ENCODE measurements around the gene SUSD6.
"Not testable (repeated sequence)": the region's sequence is repeated elsewhere in the genome, so short reads cannot be mapped to it uniquely, and the experiment has no call there.

Gene SUSD6

GRCh38 chr14:69625299-69626131, 14.1 kb downstream of the SUSD6 start:
- peak; percentile 61 for DNase-seq

- DNase-seq, result no peak
Observed at GRCh38 chr14:69626132-69626500, 14.7 kb downstream of the SUSD6 start.

- DNase-seq, result no peak
Observed at GRCh38 chr14:69629225-69630127, 18.1 kb downstream of the SUSD6 start.

- no peak for DNase-seq
Observed at GRCh38 chr14:69630360-69630759, 19.0 kb downstream of the SUSD6 start.

- DNase-seq, result no peak
Observed at GRCh38 chr14:69631509-69631908, 20.1 kb downstream of the SUSD6 start.

- no peak for DNase-seq
Observed at GRCh38 chr14:69632164-69632563, 20.8 kb downstream of the SUSD6 start.

- no peak for DNase-seq
Observed at GRCh38 chr14:69632593-69633151, 21.3 kb downstream of the SUSD6 start.

- DNase-seq, result no peak
Observed at GRCh38 chr14:69633238-69633637, 21.8 kb downstream of the SUSD6 start.

GRCh38 chr14:69635981-69636639, 24.7 kb downstream of the SUSD6 start:
- no peak for DNase-seq

- no peak for DNase-seq
Observed at GRCh38 chr14:69636718-69637480, 25.5 kb downstream of the SUSD6 start.

GRCh38 chr14:69637503-69638031, 26.2 kb downstream of the SUSD6 start:
- no peak for DNase-seq

- no peak for DNase-seq
Observed at GRCh38 chr14:69640931-69641330, 29.5 kb downstream of the SUSD6 start.

- not testable (repeated sequence) for DNase-seq
Observed at GRCh38 chr14:69642212-69642793, 30.9 kb downstream of the SUSD6 start.

GRCh38 chr14:69643430-69644200, 32.2 kb downstream of the SUSD6 start:
- peak; percentile 29 for DNase-seq

GRCh38 chr14:69644814-69645213, 33.4 kb downstream of the SUSD6 start:
- DNase-seq, result no peak

- no peak for DNase-seq
Observed at GRCh38 chr14:69647213-69647612, 35.8 kb downstream of the SUSD6 start.

- DNase-seq, result not testable (repeated sequence)
Observed at GRCh38 chr14:69647642-69648041, 36.2 kb downstream of the SUSD6 start.

- DNase-seq, result no peak
Observed at GRCh38 chr14:69648480-69649451, 37.4 kb downstream of the SUSD6 start.

GRCh38 chr14:69650948-69651369, 39.6 kb downstream of the SUSD6 start:
- DNase-seq, result no peak
